ENCODE measurements around the gene CAMTA1.

Gene CAMTA1

GRCh38 chr1:7050751-7051665, 265.8 kb downstream of the CAMTA1 start:
- no peak overlapping the region for H3K4me3 ChIP-seq (ENCODE audit: low read depth, low read length)
- TF ChIP-seq, protein P1, sequence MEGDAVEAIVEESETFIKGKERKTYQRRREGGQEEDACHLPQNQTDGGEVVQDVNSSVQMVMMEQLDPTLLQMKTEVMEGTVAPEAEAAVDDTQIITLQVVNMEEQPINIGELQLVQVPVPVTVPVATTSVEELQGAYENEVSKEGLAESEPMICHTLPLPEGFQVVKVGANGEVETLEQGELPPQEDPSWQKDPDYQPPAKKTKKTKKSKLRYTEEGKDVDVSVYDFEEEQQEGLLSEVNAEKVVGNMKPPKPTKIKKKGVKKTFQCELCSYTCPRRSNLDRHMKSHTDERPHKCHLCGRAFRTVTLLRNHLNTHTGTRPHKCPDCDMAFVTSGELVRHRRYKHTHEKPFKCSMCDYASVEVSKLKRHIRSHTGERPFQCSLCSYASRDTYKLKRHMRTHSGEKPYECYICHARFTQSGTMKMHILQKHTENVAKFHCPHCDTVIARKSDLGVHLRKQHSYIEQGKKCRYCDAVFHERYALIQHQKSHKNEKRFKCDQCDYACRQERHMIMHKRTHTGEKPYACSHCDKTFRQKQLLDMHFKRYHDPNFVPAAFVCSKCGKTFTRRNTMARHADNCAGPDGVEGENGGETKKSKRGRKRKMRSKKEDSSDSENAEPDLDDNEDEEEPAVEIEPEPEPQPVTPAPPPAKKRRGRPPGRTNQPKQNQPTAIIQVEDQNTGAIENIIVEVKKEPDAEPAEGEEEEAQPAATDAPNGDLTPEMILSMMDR (IDR thresholded peaks at IDR 0.05; ENCODE audit: low read depth, low read length): no peak

DNA sequence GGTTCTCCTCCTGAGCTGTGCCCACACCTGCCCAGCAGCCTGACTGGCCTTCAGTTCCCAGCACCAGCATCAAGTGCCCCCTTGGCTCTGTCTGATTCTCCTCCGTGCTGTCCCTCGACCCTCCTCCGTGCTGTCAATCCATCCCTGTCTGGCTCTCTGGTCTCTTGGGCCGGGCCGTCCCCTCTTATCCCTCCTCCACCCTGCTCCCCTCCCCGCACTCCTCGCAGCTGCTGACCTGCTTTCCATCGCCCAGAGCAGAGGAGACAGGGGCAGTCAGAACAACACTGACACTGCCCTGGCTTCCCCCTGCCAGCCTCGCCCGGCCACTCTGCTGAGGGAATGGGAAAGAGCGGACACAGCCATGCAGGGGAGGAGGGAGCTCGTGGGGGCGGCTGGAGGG, 267.4 kb downstream of the CAMTA1 start:
- TF ChIP-seq, protein P1 (IDR thresholded peaks at IDR 0.05; ENCODE audit: low read depth, low read length): no peak
- no peak overlapping the region for H3K4me3 ChIP-seq (ENCODE audit: low read depth, low read length)

DNA sequence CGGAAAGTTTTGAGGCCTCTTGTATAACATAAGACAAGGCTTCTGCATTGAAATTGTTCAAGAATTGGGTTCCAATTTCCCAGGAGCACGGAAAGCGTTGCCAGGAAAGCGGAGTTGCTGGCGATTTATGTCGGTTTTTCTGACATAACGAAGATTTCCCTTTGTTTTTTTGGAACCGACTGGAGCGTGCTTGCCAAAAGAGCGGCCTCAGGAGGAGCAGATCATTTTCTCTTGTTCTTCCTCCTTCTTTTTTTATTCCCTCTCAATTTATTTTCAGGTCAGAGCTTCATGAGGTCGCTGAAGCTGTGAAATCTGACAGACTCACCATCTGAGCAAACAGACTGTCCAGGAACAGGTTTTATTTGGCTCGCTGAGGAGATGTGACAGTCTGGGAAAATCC, 275.5 kb downstream of the CAMTA1 start:
- H3K4me3 ChIP-seq (ENCODE audit: low read depth, low read length): no peak overlapping the region
- TF ChIP-seq, protein P1 (IDR thresholded peaks at IDR 0.05; ENCODE audit: low read depth, low read length): no peak

- H3K4me3 ChIP-seq (ENCODE audit: low read depth, low read length): no peak overlapping the region
- TF ChIP-seq, protein P1 (IDR thresholded peaks at IDR 0.05; ENCODE audit: low read depth, low read length): no peak
Observed at GRCh38 chr1:7062346-7063061, 277.2 kb downstream of the CAMTA1 start.

DNA sequence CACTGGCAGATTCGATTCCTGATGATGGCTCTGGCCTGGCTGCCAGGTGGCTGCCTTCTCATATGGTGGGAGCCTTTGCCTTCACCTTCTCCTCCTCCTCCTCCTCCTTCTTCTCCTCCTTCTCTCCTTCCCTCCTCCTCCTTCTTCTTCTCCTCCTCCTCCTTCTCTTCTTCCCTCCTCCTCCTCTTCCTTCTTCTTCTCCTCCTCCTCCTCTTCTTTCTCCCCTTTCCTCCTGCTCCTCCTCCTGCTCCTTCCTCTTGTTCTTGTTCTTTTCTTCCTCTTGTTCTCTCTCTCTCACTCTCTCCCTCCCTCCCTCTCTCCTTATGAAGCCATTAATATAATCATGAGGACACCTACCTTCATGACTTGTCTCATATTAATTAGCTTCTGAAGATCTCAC, 278.7 kb downstream of the CAMTA1 start:
- TF ChIP-seq, protein P1 (IDR thresholded peaks at IDR 0.05; ENCODE audit: low read depth, low read length): no peak
- no peak overlapping the region for H3K4me3 ChIP-seq (ENCODE audit: low read depth, low read length)

DNA sequence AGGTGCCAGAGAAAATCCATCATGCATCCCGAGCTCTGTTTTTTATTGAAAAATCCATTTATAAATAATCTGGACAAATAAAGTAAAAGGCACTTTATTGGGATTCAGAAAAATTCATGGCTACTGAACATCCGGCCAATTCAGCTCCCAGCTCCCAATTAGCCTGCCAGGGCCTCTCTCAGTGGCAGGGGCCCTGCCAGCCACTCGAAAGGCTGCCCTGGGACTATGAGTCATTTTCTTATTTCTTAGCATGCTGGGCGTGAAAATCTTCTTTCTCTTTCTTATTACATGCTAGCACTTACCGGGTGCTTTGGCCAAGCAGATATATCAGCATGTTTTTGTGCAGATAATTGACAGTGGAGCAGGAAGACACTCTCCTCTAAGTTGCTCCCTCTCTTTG, 283.3 kb downstream of the CAMTA1 start:
- H3K4me3 ChIP-seq (ENCODE audit: low read depth, low read length): no peak overlapping the region
- TF ChIP-seq, protein P1 (IDR thresholded peaks at IDR 0.05; ENCODE audit: low read depth, low read length): no peak

- TF ChIP-seq, protein P1 (IDR thresholded peaks at IDR 0.05; ENCODE audit: low read depth, low read length): no peak
- peak overlapping the region; percentile 40 for H3K4me3 ChIP-seq (ENCODE audit: low read depth, low read length)
Observed at GRCh38 chr1:7069931-7070330, 284.7 kb downstream of the CAMTA1 start.

Data from WI38 (cell line).